GM19397 (cell line): ENCODE data around the gene TTLL11.
A peak's percentile ranks its signal among the peaks of the same experiment; 100 is the strongest.

ENCODE experiments used
- ATAC-seq: cut with Tn5 transposase; IDR thresholded peaks from one replicate; pipeline ENCODE4 v1.9.1; 2021; ENCODE audit warnings: mild to moderate bottlenecking, moderate library complexity; ENCODE audit not compliant: unreplicated experiment

The TTLL11 gene, protein sequence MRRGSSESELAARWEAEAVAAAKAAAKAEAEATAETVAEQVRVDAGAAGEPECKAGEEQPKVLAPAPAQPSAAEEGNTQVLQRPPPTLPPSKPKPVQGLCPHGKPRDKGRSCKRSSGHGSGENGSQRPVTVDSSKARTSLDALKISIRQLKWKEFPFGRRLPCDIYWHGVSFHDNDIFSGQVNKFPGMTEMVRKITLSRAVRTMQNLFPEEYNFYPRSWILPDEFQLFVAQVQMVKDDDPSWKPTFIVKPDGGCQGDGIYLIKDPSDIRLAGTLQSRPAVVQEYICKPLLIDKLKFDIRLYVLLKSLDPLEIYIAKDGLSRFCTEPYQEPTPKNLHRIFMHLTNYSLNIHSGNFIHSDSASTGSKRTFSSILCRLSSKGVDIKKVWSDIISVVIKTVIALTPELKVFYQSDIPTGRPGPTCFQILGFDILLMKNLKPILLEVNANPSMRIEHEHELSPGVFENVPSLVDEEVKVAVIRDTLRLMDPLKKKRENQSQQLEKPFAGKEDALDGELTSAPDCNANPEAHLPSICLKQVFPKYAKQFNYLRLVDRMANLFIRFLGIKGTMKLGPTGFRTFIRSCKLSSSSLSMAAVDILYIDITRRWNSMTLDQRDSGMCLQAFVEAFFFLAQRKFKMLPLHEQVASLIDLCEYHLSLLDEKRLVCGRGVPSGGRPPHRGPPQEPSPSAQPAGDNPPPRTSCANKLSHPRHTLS

DNA sequence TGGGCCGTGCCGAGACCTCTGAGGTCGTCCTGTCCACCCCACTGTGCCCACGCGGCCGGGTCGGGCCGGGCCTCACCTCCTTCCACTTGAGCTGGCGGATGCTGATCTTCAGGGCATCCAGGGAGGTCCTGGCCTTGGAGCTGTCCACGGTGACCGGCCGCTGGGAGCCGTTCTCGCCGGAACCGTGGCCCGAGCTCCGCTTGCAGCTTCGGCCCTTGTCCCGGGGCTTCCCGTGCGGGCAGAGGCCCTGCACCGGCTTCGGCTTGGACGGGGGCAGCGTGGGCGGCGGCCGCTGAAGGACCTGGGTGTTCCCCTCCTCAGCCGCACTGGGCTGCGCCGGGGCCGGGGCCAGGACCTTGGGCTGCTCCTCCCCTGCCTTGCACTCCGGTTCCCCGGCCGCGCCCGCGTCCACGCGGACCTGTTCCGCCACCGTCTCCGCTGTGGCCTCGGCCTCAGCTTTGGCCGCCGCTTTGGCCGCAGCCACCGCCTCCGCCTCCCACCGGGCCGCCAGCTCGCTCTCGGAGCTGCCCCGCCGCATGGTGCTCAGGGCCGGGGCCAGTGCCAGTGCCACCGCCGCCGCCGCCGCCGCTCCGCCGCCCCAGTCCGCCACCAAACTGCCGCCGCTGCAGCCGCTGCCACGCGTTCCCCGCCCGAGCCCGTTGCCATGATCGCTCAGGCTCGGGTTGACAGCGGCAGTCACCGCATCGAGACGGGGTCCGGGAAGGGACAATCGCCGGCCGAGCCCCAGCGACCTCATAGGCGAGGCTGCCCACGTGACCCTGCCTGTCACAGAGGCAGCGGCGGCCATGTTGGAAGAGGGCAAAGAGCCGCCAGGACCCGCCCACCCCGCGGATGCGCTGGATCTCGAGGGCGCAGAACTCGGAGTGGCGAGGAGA, at the start of gene TTLL11:
TSS of gene TTLL11 (minus strand) at position 698 of the 896 bp plus-strand sequence. CDS start at position 538, 160 bp downstream.
- peak; percentile 90 for ATAC-seq

DNA sequence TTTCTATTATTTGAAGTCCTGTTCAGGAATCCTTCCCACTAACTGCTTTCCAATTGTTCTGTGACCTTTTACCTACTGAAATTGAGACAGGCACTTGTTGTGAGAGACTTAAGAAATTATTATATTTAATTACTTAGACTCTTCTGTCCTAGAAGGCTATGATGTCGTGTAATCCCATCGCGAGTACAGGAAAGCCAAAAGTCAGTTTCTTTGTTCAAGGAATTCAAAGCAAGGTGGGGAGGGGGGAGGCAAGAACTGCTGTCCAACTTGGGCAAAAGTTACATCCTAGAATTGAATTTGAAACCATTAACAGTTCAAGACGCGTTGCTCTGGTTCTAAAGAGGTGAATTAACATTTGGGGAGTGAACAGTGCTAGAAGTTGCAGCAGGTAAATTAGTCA, 48.6 kb upstream of the TTLL11 start:
- no peak for ATAC-seq

DNA sequence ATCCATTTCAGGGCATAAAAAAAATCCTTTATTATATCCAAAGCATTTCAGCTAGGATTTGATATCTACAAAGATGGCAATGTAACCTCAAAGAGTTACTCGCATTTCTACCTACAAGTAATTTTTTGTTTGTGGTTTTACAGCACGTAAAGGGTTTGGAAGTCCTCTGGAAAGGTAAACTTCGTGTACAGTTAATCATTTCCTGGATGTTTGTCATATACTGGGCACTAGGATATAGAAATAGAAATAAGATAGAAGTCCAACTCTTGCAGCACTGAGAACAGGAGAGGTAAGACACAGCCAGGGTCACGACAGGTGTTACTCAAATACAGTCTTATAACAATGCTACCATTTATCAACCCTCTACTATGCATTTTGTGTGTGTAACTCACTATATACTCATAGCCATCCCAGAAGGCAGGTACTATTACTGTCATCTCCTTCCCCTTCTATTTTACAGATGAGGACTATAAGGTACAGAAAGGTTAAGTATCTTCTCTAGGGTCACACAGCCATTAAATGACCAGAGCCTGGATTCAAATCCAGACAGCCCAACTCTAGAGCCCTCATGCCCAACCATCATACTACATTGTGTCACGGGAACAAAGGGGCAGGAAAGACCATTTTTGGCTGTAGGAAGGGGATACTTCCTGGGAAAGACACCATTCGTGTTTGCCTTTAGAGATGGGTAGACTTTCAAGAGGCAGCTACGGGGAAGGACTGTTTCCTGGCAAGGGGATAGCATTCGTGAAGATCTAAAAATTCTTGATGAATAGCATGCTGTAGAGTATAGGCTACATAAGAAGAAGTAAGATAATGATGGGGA, 47.5 kb upstream of the TTLL11 start:
- ATAC-seq = no peak

DNA sequence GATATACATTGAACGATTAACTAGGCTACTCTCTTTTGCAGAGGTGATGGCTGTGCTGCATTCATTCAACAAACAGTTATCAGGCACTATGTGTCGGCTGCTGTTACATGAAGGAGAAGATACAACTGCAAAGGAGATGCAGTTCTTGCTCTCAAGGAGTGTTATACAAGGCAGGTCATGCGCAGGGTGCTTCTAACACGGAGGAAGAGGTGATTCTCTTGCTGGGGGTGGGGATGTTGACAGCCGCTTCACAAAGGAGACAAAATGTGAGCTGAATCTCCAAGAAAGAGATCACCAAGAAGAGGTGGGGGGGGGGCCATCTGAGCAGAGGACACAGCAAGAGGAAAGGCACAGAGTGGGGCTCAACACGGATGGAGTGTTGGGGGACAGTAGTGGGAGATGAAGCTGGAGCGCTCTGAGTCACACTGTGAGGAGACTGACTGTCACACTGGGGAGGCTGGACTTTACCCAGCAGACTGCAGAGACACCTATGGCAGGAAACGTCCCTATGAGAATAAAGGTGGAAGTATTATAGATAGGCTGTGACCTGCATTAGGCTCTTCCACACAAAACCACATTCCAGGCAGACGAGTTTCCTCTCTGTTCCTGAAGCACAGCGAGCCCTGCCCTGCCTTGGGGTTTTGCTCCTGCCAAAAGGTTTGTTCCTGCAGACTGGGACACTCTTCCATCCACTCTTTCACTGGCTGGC, 45.6 kb upstream of the TTLL11 start:
- ATAC-seq = no peak

DNA sequence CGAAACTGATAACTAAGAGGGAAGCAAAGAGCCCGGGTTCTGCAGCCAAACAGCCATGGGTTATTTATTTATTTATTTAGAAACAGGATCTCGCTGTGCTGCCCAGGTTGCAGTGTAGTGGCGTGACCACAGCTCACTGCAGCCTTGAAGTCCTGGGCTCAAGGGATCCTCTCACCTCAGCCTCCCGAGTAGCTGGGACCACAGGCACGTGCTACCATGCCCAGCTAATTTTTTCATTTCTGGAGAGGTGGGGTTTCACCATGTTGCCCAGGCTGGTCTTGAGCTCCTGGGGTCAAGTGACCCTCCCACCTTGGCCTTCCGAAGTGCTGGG, 42.4 kb upstream of the TTLL11 start:
- no peak for ATAC-seq

DNA sequence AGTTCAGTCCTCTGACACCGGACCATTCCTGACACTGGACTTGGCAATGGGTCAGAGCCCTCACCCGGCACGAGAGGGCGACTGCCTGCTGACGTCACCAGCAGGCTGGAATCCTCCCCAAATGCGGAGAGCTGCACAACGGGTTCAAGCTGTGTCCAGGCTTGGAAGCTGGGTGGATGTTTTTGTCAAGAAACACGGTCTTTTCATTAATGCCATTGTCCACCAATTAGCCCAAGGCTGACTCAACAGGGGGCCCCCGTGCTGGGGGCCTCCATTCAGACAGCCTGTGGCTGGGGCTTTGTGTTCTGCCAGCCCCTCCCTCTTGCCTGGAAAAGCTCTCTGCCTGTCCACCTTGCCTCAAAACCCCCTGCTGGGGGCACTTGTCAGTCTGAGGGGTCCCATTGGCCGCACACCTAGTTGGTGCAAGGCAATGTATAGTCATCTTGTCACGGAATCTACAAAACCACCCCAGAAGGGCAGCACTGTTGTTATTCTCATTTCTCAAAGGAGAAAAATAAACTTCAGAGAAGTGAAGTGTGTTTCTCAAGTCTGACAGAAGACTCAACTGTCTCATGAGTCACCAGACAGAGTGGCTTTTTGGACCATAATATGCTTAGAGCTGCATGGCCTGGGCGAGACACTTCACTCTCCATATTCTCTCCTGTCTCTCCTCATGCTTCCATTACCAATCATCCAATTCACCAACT, 41.9 kb upstream of the TTLL11 start:
- ATAC-seq = no peak

DNA sequence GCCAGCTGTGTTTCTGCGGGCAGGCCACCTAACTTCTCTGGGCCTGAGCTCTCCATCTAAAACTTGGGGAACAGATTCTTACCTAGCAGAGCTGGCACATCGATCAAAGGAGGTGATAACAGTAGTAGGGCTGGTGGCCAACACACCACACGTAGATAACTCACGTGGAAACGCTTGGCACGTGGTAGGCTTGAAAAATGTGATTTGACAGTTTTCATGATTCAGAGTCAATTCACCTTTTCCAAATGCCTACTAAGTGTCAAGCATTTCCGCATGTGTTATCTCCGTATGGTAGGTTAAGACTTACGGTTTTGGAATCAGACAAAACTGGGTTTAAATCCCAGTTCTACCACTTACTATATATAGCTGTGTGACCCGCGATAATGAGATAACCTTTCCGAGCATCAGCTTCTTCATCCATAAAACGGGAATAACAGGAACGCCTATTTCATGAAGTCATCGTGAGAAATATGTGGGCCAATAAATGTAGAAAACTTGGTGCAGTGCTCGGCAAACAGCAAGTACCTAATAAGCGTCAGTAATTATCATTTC, 41.0 kb upstream of the TTLL11 start:
- ATAC-seq = no peak

DNA sequence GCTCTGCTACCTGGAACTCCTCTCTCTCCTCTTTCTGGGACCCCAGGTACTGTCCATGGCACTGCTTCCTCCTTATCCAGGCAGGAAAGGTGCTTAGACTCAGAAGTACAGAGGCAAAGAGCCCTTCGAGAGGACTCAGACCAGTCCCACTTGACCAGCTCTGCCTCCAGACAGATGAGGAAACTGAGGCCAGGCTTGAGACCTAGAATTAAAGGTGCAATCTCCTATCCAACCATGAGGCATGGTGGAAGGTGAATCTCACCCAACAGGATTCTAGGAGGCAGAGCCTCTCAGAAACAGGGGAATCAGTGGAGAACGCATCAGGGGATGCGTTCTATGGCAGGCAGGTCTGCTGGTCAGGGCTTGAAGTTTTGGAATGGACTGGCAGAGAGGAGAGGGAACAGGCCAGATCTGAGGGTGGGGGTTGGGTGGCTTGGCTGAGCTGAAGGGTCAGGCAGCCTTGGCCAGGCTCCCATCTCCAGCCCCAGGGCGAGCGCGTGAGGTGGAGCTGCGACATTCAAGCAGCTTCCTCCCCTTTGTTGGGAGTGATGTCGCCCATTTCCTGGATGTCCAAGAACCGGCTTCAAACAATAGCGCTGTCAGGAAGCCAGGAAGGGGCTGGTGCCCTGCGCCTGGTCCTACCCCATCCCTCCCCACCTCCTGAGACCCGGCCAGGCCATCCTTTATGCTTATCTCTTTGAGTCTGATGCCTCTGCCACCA, 40.3 kb upstream of the TTLL11 start:
- no peak for ATAC-seq

DNA sequence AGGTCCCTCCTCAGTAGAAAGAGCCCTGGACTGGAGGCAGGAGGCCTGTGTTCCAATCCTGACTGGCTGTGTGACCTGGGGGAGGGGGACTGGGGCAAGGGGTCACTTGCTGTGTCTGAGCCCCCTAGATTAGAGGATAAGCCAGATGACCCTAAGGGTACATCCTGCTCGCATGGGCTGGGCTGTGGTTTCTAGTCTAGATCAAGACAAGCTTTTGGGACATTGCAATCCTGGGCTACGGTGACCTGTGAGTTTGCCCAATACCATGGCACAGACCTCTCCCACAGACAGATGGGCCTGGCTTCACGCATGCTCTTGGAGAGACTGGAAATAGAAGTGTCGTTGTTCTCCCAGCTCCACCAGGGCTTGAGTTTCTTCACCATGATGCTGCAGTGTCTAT, 39.4 kb upstream of the TTLL11 start:
- no peak for ATAC-seq

DNA sequence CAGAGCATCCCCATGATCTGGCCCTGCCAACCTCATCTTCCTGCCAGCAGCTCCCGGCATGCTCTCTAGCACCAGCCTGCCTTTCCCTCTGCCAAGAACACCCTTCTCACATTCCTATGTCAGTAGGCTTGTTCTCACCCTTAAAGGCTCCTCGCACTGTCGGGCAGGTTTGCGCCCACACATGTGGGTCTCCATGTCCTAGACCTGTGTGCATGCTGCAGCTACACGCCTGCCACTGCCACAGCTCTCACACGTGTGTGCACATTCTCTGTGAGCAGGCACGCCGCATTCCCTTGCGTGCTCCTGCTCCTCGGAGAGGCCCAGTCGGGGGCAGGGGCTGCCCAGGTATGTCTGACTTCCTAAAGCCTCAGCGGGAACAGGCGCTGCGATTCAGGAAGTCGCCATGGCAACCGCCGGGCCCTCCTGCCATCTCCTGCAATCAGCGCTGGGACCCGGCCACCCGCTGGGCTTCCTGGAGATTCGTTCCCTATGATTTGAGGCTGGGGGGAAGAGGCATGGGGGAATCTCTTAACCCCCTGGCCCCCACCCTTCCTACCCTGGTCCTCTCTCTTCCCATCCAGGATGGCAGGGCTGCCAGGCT, 38.4 kb upstream of the TTLL11 start:
- no peak for ATAC-seq

DNA sequence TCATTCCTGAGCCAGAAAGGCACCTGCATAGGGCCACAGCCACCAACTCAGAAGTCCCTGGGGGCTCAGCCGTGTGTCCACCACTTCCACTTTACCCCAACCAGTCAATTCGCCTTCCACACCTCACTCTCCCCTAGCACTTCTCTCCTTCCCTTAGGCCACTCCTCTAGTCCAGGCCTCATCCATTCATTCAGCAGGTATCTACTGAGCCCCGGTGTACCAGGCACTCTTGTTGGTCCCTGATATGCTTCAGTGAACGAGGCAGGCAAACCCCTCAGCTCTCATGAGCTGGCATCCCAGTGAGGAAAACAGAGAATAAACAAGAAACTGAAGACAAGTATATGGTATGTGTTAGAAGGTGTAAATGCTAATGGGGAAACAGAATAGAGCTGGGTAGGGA, 37.7 kb upstream of the TTLL11 start:
- ATAC-seq = no peak

DNA sequence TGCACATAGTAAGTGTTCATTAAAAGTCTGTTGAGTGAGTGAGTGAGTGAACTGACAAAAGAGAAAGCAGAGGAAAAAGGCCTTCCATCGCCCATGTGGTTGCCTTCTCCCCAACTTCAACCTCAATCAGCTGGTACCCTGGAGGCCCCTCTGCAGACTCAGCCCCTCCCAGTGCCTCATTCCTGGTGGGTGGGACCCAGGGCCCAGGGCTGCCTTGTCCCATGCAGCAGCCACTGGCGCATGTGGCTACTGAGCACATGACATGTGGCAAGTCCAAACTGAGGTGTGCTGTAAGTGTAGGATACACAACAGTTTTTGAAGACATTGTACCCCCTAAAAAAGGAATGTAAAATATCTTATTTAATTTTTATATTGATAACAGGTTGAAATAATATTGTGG, 36.9 kb upstream of the TTLL11 start:
- no peak for ATAC-seq

DNA sequence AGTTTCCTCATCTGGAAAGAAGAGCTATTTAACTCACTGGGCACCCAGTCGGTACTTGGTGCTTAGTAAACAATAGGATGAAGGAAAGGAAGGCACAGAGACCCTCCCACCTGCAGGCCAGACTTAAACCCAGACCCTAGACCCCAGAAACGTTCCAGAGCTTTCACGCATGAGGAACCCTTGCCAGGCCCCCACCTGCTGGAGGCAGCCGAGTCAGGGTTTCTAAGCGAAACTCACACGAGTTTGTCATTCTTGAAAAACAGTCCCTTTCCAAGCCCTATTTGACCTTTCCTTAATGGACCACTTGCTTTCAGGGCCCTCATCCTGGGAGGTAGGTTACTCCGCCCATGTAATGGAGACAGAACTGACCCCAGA, 35.8 kb upstream of the TTLL11 start:
- no peak for ATAC-seq

DNA sequence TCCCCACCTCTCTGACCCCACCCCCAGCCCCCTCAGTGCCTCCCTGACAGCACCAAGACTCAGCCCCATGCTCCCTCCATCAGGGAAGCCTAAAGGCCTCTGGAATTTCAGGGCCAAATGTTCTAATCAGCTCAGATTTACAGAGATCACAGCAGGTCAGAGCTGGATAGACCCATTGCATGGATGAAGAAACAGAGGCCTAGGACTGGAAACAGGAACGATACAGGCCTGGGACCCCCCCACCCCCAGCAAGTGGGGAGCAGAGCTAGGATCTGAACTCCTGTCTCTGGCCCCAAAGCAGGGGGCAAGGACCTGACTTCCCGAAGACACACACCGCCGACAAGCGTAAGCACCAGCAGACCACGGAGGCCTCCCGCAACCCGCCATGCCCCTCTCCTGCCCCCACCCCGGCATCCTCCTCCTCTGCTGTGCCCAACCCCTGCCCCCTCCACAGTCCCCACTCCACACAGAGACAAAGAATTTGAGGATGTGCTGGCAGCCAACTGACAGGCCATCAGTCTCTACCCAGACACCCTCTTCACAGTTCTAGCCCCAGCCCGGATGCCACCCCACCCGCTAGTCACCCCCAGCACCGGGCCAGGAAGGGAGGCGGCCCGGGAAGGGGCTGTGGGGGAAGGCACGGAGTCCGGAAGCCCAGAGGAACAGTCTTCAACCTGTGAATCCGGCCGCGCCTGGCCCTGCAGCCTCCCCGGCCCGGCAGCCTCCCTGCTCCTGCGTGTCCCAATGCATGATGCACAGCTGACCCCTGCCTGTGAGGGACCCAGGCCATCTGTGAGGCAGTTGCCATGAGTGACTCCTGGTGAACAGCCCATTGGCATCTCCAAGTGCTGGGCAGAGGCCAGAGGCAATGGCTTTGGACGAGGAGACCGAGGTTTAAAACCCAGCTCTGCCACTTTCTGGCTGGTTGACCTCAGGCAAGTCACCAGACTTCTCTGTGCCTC, 35.2 kb upstream of the TTLL11 start:
- ATAC-seq = no peak

DNA sequence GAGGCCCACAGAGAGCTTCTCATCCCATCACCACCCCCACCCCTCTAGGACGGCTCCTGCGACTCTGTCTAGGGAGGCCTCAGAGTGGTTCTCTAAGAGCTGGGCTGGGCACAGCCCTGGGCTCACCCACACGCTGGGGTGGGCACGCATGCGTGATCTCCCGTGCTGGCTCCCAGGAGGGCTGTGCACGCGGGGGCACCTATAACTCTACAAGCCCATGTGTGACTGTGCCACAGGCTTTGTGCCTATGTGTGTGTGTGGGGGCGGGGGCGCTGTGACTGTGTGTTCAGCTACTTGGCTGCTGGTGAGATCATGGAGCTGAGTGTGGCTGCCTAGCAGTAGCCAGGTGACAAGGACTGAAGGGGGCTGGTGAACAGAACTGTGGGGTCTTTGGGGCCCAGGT, 34.3 kb upstream of the TTLL11 start:
- ATAC-seq = no peak

DNA sequence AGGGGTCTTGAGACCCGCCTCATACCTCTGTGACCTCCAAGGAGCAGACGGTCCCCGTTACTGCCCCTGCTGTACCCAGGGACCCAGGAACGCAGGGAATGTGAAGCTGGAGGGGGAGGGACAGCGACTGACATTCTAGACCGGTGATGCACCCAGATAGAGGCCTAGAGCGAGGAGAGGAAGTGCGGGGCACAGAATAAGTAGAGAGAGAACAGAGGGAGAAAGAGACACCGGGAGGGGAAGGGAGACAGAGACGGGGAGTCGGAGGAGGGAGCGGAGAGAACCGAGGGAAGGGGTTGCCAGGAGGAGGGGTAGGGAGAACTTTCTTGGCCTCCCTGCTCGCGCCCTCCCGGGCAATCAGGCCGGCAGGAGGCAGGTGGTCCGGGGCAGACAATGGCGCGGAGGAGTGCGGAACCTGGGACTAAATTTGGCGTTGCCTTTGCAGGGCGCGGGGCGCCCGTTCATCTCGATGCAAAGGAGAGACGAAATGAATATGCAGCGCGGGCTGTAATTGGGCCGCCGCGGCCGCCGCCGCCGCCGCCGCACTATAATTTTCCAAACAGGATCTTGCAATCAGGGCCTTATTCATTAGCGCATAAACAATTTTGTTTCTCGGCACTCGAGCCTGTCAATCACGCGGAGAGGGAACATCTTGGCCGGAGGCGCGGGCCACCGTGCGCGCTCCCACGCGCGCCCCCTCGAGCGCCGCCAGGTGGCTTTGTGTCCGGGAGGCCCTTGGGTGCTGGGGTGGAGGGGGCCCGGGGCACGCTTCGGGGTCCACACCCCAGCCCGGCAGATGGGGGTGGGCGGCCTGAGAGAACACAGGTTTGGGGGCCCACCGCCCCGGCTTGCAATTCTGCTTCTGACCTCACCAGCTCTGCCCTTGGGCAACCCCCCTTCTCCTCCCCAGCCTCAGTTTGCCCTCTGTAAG, 33.5 kb upstream of the TTLL11 start:
- ATAC-seq = no peak
